HEK293 (cell line): ENCODE measurements around the gene SFN.

ENCODE experiments used
- CTCF ChIA-PET: fragments of 350-600 bp; formaldehyde crosslinking; extraction: SDS; loops from one replicate; lab custom pipeline; 2021; ENCODE audit warnings: antibody characterized with exemption; lab: Yijun Ruan, JAX
- POLR2A ChIA-PET: fragments of 300-600 bp; formaldehyde crosslinking; extraction: SDS; loops from one replicate; lab custom pipeline; 2020; ENCODE audit warnings: antibody characterized with exemption, inconsistent platforms; lab: Yijun Ruan, JAX
- H3K27ac ChIP-seq: fragments of 200-500 bp; sonication (Bioruptor generic); 2 replicates; pipeline ENCODE4 v1.5.1; 2014; ENCODE audit warnings: low read depth, low read length, control low read depth, inconsistent platforms; ENCODE audit errors: extremely low read depth
- H3K36me3 ChIP-seq, 2 experiments: fragments of 200-500 bp in 1 of 2; sonication (Bioruptor generic) in 1 of 2; 1 replicate in 1 of 2; 2 replicates in 1 of 2; pipeline ENCODE4 v1.5.1; 2014 to 2017; ENCODE audit warnings: inconsistent platforms in 2 of 2, low read length in 2 of 2; ENCODE audit not compliant: control insufficient read depth in 2 of 2, insufficient read depth in 1 of 2
- H3K4me1 ChIP-seq: fragments of 200-500 bp; sonication (Bioruptor generic); 2 replicates; pipeline ENCODE4 v1.5.1; 2014; ENCODE audit warnings: mild to moderate bottlenecking, low read length, inconsistent platforms; ENCODE audit not compliant: control insufficient read depth, insufficient read depth
- H3K4me3 ChIP-seq: 2 replicates; pipeline ENCODE4 v1.5.1; 2011; ENCODE audit warnings: low read depth, mild to moderate bottlenecking, control low read depth, low read length, moderate library complexity
- H3K9me3 ChIP-seq: fragments of 200-500 bp; sonication (Bioruptor generic); 2 replicates; pipeline ENCODE4 v1.5.1; 2014; ENCODE audit warnings: low read depth, low read length, inconsistent platforms; ENCODE audit not compliant: control insufficient read depth, insufficient read depth
- EGR2 ChIP-seq: fragments of 450-650 bp; formaldehyde crosslinking; IDR thresholded peaks from 2 replicates; pipeline ENCODE4 v1.5.1; 2016; ENCODE audit warnings: low read depth, missing biosample characterization, missing genetic modification characterization
- GLI4 ChIP-seq: fragments of 450-650 bp; formaldehyde crosslinking; IDR thresholded peaks from 2 replicates; pipeline ENCODE4 v1.5.1; 2016; ENCODE audit warnings: missing biosample characterization, missing genetic modification characterization
- KLF10 ChIP-seq: fragments of 450-650 bp; IDR thresholded peaks from 2 replicates; pipeline ENCODE4 v1.5.1; 2018; ENCODE audit warnings: missing biosample characterization, mild to moderate bottlenecking, missing genetic modification characterization
- KLF9 ChIP-seq: fragments of 450-650 bp; formaldehyde crosslinking; IDR thresholded peaks from 2 replicates; pipeline ENCODE4 v1.5.1; 2016; ENCODE audit warnings: missing biosample characterization, missing genetic modification characterization, low read depth
- SP3 ChIP-seq: fragments of 450-650 bp; formaldehyde crosslinking; IDR thresholded peaks from 2 replicates; pipeline ENCODE4 v1.5.1; 2016; ENCODE audit warnings: missing biosample characterization, missing genetic modification characterization
- SP7 ChIP-seq: fragments of 450-650 bp; formaldehyde crosslinking; IDR thresholded peaks from 2 replicates; pipeline ENCODE4 v1.5.1; 2016; ENCODE audit warnings: missing biosample characterization, missing genetic modification characterization
- TSHZ1 ChIP-seq: fragments of 450-650 bp; formaldehyde crosslinking; IDR thresholded peaks from 2 replicates; pipeline ENCODE4 v1.5.1; 2016; ENCODE audit warnings: missing biosample characterization, missing genetic modification characterization, borderline replicate concordance
- ZBTB11 ChIP-seq: fragments of 450-650 bp; formaldehyde crosslinking; conservative IDR thresholded peaks from 2 replicates; pipeline ENCODE4 v1.5.1; 2016; ENCODE audit warnings: low read depth, missing biosample characterization, missing genetic modification characterization
- ZBTB20 ChIP-seq: fragments of 450-650 bp; formaldehyde crosslinking; IDR thresholded peaks from 2 replicates; pipeline ENCODE4 v1.5.1; 2016; ENCODE audit warnings: missing biosample characterization, missing genetic modification characterization
- ZBTB21 ChIP-seq: fragments of 450-650 bp; formaldehyde crosslinking; IDR thresholded peaks from 2 replicates; pipeline ENCODE4 v1.5.1; 2017; ENCODE audit warnings: missing biosample characterization, missing genetic modification characterization
- ZFP37 ChIP-seq: fragments of 450-650 bp; formaldehyde crosslinking; IDR thresholded peaks from 2 replicates; pipeline ENCODE4 v1.5.1; 2016; ENCODE audit warnings: missing biosample characterization, missing genetic modification characterization
- ZNF133 ChIP-seq: fragments of 450-650 bp; formaldehyde crosslinking; IDR thresholded peaks from 2 replicates; pipeline ENCODE4 v1.5.1; 2016; ENCODE audit warnings: missing biosample characterization, missing genetic modification characterization
- ZNF423 ChIP-seq: fragments of 450-650 bp; formaldehyde crosslinking; IDR thresholded peaks from 2 replicates; pipeline ENCODE4 v1.5.1; 2016; ENCODE audit warnings: missing biosample characterization, missing genetic modification characterization
- ZNF518A ChIP-seq: fragments of 450-650 bp; formaldehyde crosslinking; conservative IDR thresholded peaks from 2 replicates; pipeline ENCODE4 v1.5.1; 2016; ENCODE audit warnings: low read depth, missing biosample characterization, missing genetic modification characterization
- ZNF600 ChIP-seq: fragments of 450-650 bp; formaldehyde crosslinking; IDR thresholded peaks from 2 replicates; pipeline ENCODE4 v1.5.1; 2016; ENCODE audit warnings: missing biosample characterization, missing genetic modification characterization
- ZNF624 ChIP-seq: fragments of 450-650 bp; formaldehyde crosslinking; IDR thresholded peaks from 2 replicates; pipeline ENCODE4 v1.5.1; 2017; ENCODE audit warnings: missing biosample characterization, missing genetic modification characterization
- ZNF660 ChIP-seq: fragments of 450-650 bp; IDR thresholded peaks from 2 replicates; pipeline ENCODE4 v1.5.1; 2018; ENCODE audit warnings: missing biosample characterization, mild to moderate bottlenecking, missing genetic modification characterization
- ZNF76 ChIP-seq: fragments of 450-650 bp; formaldehyde crosslinking; IDR thresholded peaks from 2 replicates; pipeline ENCODE4; 2016; ENCODE audit warnings: low read depth, missing biosample characterization, missing genetic modification characterization, borderline replicate concordance
- ZSCAN30 ChIP-seq: fragments of 450-650 bp; IDR thresholded peaks from 2 replicates; pipeline ENCODE4 v1.5.1; 2018; ENCODE audit warnings: missing biosample characterization, mild to moderate bottlenecking, missing genetic modification characterization, moderate library complexity
- TF ChIP-seq, protein P1 (sequence below): fragments of 450-650 bp; formaldehyde crosslinking; IDR thresholded peaks from 2 replicates; pipeline ENCODE4 v1.5.1; 2016; ENCODE audit warnings: missing biosample characterization, missing genetic modification characterization, borderline replicate concordance
- TF ChIP-seq, protein P2 (sequence below): fragments of 450-650 bp; formaldehyde crosslinking; IDR thresholded peaks from 2 replicates; pipeline ENCODE4 v1.5.1; 2016; ENCODE audit warnings: missing biosample characterization, missing genetic modification characterization

SFN gene

GRCh38 chr1:26900001-26900814 lies 37.3 kb downstream of the SFN start, which contains the start of gene GPATCH3:
Gene GPATCH3 (minus strand): TSS chr1:26900467. CDS start chr1:26900442, 25 bp downstream.
- Histone ChIP-seq H3K27ac (peak within 1 kb of the TSS; percentile 56), H3K4me3 (peak within 1 kb of the TSS; percentile 99), H3K4me1 (0 out of 2 replicates have a peak, but pooled peaks cover 4% of the 10 kb centered on the region), H3K9me3 (no peaks in the 10 kb centered on the region), H3K36me3 (peaks cover 10 to 34% of the 10 kb centered on the region in 2 experiments; a peak in 2 of 3 replicates)
- ChIA-PET CTCF (interaction anchor here (0.6 to 1.5 kb wide), 5 partner anchors 11 to 1025 kb away, joined by 3 to 5 read pairs (median 4); partner anchors contain the start of gene NR0B2), POLR2A (interaction anchor here (0.6 to 3.0 kb wide), 17 partner anchors 9 to 449 kb away, joined by 3 to 53 read pairs (median 4); partner anchors contain the start of genes GPN2, NR0B2, NUDC and ZDHHC18)
- TF ChIP-seq GLI4 (tag by site-specific recombination) (no peak), ZNF423 (tag by site-specific recombination) (0 out of 2 replicates have a peak, but pooled peaks have one; percentile 17), ZSCAN30 (peak; percentile 57; the same call in 1 of the 2 replicates), ZNF518A (tag by site-specific recombination) (peak; percentile 54; the same call in 1 of the 2 replicates), ZNF76 (tag by site-specific recombination) (peak; percentile 69; the same call in 1 of the 2 replicates), SP7 (tag by site-specific recombination) (peak; percentile 85), TSHZ1 (tag by site-specific recombination) (0 out of 2 replicates have a peak, but pooled peaks have one; percentile 20), ZNF660 (tag by site-specific recombination) (0 out of 2 replicates have a peak, but pooled peaks have one; percentile 38), EGR2 (tag by site-specific recombination) (0 out of 2 replicates have a peak, but pooled peaks have one; percentile 29), ZBTB21 (tag by site-specific recombination) (0 out of 2 replicates have a peak, but pooled peaks have one; percentile 47), ZFP37 (tag by site-specific recombination) (peak; percentile 92; the same call in 1 of the 2 replicates), KLF9 (peak; percentile 57; the same call in 1 of the 2 replicates), ZNF600 (tag by site-specific recombination) (peak; percentile 98), SP3 (peak; percentile 73), ZBTB20 (tag by site-specific recombination) (peak; percentile 29; the same call in 1 of the 2 replicates), ZBTB11 (peak; percentile 26; the same call in 1 of the 2 replicates), ZNF624 (no peak), ZNF133 (tag by site-specific recombination) (no peak; the same call in 1 of the 2 replicates), KLF10 (peak; percentile 67)
- TF ChIP-seq, protein P1, sequence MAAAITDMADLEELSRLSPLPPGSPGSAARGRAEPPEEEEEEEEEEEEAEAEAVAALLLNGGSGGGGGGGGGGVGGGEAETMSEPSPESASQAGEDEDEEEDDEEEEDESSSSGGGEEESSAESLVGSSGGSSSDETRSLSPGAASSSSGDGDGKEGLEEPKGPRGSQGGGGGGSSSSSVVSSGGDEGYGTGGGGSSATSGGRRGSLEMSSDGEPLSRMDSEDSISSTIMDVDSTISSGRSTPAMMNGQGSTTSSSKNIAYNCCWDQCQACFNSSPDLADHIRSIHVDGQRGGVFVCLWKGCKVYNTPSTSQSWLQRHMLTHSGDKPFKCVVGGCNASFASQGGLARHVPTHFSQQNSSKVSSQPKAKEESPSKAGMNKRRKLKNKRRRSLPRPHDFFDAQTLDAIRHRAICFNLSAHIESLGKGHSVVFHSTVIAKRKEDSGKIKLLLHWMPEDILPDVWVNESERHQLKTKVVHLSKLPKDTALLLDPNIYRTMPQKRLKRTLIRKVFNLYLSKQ (tag by site-specific recombination): no peak
- TF ChIP-seq, protein P2, sequence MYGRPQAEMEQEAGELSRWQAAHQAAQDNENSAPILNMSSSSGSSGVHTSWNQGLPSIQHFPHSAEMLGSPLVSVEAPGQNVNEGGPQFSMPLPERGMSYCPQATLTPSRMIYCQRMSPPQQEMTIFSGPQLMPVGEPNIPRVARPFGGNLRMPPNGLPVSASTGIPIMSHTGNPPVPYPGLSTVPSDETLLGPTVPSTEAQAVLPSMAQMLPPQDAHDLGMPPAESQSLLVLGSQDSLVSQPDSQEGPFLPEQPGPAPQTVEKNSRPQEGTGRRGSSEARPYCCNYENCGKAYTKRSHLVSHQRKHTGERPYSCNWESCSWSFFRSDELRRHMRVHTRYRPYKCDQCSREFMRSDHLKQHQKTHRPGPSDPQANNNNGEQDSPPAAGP (tag by site-specific recombination): peak; percentile 81
